ENCODE measurements around the gene TFF1.
"Not testable (repeated sequence)": the region's sequence is repeated elsewhere in the genome, so short reads cannot be mapped to it uniquely, and the experiment has no call there.

GRCh38 chr21:42408718-42409117 lies 42.4 kb upstream of the TFF1 start:
- TF ChIP-seq CTCF, POLR2A (IDR thresholded peaks at IDR 0.05): not testable (repeated sequence)

Measured in thyroid gland (tissue), 4 donors.